GM19463 (cell line): ENCODE results near the gene C3orf80.
"Not testable (repeated sequence)": the region's sequence is repeated elsewhere in the genome, so short reads cannot be mapped to it uniquely, and the experiment has no call there.

Experiments
- ATAC-seq: cut with Tn5 transposase; IDR thresholded peaks from one replicate; pipeline ENCODE4 v1.9.1; 2021; ENCODE audit warnings: mild to moderate bottlenecking, moderate library complexity; ENCODE audit not compliant: unreplicated experiment

The C3orf80 gene

DNA sequence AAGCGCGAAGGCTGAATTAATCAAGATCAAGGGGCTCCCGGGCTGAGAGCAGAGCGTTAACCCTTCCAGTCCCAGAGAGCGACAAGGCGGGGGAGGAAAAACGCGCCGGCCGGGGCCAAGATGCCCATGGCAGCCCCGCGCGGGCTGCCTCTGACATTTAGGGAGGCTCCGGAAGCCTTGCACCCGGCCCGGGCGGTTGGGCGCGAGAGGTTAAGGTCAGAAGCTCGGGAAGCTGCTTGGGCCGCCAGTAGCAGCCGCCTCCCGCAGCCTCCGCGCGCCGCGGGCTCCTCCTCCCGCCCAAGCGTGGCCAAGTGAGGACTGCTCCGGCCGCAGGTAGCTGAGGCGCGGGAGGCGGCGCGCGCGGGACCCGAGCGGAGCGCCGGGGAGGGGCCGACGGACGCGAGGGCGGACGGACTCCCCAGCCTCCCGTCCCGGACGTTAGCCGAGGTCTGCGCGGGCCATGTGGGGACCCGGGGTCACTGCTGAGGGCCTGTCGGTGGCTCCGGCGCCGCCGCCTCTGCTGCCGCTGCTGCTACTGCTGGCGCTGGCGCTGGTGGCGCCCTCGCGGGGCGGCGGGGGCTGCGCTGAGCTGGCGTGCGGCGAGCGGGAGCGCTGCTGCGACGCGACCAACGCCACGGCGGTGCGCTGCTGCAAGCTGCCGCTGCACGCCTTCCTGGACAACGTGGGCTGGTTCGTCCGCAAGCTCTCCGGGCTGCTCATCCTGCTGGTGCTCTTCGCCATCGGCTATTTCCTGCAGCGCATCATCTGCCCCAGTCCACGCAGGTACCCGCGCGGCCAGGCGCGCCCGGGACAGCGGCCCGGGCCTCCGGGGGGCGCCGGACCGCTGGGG, at the start of gene C3orf80:
TSS of gene C3orf80 (plus strand) at position 247 of the 850 bp plus-strand sequence. CDS start at position 461, 214 bp downstream.
- ATAC-seq: peak; percentile 77

- no peak for ATAC-seq
Observed at GRCh38 chr3:160176923-160177322, 48.3 kb upstream of the C3orf80 start.

DNA sequence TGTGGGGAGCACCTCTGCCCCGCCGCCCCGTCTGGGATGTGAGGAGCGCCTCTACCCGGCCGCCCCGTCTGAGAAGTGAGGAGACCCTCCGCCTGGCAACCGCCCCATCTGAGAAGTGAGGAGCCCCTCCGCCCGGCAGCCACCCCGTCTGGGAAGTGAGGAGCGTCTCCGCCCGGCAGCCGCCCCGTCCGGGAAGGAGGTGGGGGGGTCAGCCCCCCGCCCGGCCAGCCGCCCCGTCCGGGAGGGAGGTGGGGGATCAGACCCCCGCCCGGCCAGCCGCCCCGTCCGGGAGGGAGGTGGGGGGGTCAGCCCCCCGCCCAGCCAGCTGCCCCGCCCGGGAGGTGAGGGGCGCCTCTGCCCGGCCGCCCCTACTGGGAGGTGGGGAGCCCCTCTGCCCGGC, 46.6 kb upstream of the C3orf80 start:
- ATAC-seq: not testable (repeated sequence)

GRCh38 chr3:160179403-160179802, 45.8 kb upstream of the C3orf80 start:
- ATAC-seq: not testable (repeated sequence)

DNA sequence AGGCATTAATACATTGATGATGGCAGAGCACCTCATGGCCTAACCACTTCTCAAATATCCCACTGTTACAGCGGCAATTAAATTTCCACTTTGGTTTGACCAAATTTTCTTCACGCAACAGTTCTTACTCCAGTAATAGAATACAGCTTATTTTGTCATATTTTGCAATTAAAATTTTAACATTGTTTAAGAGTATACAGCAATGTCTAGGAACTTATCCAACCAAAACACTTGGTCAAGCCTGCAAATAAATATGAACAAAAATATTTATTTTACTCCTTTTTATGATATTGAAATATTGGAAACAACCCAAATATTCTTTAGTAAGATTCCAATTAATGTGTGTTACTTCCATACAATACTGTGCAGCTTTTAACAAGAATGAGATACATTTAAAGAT, 45.3 kb upstream of the C3orf80 start:
- ATAC-seq: no peak

DNA sequence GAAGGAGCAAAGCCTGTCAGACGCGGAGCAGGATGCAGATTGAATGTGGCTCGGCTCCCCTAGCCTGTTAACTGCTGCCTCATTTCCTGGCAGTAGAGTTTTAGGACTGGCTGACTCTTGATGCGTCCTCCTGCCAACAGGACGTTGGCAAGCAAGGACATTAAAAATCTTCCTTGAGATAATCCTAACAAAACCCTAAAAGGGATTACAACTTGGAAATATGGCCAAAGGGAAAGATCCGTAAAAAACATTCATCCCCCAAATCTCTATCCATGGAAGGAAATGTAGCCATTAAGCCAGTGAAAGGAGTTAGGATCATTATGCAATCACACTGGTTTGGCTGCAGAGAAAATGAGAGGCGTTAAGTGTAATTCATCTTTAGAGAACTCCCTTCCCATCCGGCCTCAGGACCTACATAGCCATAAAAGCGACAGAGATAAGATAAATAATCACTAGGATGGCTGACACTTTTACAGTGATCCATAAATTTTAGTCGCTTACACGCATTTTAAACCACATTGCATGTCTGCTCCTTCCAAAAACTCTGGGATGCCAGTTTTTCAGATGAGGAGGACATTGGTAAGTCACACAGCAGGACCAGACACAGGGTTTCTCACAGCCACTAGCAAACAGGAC, 44.5 kb upstream of the C3orf80 start:
- no peak for ATAC-seq

- ATAC-seq: peak; percentile 48
Observed at GRCh38 chr3:160183345-160184076, 41.7 kb upstream of the C3orf80 start.

GRCh38 chr3:160184655-160185054, 40.6 kb upstream of the C3orf80 start:
- peak; percentile 36 for ATAC-seq

DNA sequence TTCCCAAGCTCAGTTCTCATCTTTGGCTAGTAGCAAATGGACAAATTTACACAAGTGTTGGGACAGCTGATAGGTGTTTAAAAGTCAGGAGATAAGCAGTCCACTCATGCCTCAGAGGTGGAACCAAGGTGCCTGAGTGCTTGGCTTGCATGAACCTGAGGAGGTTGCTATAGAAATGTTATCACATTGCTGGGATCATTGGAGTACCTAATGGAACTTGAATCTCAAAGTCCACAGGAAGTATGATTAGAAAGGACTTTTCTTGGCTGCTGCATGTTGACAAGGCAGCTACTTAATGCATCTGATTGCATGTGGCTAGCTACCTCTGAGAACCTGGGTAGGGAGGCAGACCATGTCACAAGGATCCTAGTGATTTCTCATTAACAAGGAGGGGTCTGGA, 39.5 kb upstream of the C3orf80 start:
- ATAC-seq: no peak

DNA sequence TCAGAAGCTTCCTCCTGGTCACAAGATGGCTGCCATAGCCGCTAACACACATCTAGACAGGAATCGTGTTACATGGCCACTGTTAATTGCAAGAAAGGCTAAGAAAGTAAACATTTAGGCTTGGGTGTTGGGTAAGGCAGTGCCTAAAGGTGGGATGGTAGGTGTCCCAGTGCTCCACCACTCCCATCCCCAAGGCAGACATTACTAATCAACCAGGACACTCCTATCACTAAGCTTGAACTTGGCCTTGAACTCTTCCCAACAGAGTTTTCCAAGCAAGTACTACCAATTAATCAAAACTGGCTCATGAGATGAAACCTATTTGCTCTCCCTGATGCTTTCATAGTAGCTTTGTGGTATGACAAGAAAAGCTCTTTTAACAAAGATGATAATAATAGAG, 37.9 kb upstream of the C3orf80 start:
- ATAC-seq: no peak

DNA sequence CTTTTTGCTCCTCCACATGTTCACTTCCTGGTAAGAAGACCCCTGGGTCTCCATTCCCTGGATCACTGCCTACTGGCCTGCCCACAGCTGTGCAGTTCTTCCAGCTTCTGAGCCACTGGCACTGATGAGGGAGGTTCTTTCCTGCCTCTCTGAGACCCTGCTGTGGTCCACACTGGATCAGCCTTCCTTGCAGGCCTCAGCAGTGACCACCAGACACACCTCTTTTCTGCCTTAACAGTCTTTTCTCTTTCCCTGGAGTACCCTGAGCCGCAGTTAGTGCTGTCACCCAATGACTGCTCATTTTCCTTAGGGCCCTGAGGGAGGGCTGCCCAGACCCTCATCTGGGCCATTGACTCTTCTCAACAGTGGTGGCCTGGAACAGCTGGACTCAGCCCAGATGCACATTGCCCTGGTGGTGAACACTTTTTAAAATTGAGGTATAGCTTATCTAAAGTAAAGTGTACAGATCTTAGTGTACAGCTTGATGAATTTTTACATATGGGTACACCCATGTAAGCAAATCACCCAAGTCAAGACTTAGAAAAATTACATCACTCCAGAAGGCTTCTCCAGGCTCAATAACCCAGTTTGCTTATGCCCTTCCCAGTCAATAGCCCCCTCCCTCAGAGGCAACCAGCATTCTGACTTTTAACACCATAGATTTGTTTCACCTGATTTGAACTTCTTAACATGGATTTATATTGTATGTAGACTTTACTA, 32.8 kb upstream of the C3orf80 start:
- ATAC-seq: no peak

DNA sequence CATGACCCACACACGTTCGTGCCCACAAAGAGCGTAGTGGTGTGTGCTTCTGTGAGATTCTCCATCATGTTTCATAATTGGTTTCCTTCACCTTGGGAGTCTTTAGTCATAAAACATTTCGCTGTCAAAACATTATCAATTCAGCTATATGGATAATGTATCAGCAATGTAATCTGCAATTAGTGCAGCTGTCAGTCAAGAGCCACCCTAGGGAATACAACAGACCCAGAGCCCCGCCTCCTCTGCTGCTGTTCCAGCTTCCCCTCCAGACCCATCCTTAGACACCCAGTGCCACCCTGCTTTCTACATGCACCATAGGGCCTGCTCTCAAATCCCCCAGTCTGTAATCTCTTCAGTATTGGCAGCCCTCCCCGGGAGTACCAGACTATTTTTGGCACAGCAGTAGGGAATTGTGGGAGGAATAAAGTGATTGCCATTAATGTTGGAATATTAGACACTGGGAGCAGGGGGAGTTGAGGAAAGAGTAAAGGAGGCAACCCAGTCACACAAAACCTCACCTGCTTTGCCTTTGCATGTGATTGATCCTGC, 31.5 kb upstream of the C3orf80 start:
- no peak for ATAC-seq

DNA sequence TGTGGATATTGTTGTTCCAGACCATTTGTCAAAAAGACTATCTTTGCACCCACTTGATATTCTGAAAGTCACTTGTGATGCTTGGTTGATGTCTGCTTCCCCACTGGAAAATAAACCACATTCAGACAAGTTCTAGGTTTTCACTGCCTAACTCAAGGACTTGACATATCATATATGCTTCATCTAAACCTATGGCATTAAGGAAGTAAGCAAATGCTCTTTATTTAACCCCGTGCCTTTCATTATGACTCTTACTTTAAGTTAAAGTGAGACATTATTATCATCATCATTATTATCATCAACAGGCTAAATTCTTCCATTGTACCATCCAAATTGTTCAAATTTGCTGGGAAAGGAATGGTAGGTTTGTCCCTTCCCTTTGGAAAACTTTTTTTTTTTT, 30.8 kb upstream of the C3orf80 start:
- ATAC-seq: no peak

GRCh38 chr3:160195106-160195505, 30.1 kb upstream of the C3orf80 start:
- no peak for ATAC-seq

DNA sequence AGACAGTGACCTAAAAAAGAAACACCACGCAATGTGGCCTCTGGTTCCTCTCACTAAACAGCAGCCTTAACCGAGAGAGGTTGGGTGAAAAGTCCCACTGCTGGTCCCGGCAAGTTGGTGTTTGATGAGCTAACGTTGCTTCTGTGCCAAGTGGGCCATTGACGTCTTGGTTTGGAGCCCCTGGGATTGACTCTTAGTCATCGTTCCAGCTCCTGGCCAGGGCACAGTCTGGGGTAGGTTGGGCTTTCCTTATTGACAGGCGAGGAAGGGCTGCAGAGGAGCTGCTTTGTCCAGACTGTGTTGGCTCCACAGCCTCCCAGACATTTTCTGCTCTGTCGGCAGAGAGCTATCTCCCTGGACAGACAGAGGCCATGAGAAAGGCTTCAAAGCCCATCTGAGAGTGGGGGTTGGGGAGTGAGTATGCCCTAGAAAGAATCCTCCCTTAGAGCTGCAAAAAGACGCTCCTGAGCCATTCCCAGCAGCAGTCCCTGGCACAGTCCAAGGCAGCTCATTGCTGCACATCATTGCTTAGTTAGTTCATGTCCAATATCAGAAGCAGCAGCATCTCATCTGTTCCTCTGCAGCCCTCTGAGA, 28.6 kb upstream of the C3orf80 start:
- no peak for ATAC-seq

DNA sequence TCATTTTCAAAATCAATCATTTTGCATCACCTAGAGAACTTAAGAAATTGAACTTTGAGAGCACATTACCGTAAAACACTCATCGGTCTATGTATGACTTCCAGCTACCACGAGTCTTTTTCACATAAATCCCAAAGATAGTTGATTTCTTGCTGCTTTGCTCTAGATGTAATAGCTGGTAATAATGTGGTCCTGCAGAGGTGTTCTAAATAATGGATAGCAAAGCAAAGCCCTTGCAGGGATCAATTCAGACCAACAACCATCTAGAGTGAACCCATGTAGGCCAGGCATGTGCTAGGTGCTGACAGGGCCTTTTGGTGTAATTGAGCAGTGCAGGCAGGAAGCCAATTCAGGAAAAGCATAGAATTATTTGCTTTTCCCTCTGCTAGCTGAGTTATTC, 26.1 kb upstream of the C3orf80 start:
- ATAC-seq: no peak

- ATAC-seq: peak; percentile 88
Observed at GRCh38 chr3:160200353-160200752, 24.9 kb upstream of the C3orf80 start.

GRCh38 chr3:160204396-160205011, 20.7 kb upstream of the C3orf80 start:
- ATAC-seq: not testable (repeated sequence)

GRCh38 chr3:160205606-160206005, 19.6 kb upstream of the C3orf80 start:
- ATAC-seq: no peak

GRCh38 chr3:160210341-160210740, 14.9 kb upstream of the C3orf80 start:
- no peak for ATAC-seq
